Chondrocyte (in vitro differentiated cells): Measurements from ENCODE around the gene NOSTRIN. TPM values are rescaled to one million over a fixed set of nuclear protein-coding genes. Genes with fewer than 3 reads are reported as not detected.

Source experiments
- DNase-seq: peaks from one replicate; pipeline ENCODE4 v3.0.0; 2021; ENCODE audit warnings: mixed read lengths, low spot score
- H3K27ac Mint-ChIP-seq: one replicate; pipeline ENCODE4 v1.8.0; 2021; ENCODE audit warnings: mild to moderate bottlenecking, moderate library complexity, mixed read lengths; ENCODE audit not compliant: unreplicated experiment
- H3K27me3 Mint-ChIP-seq: 2 replicates; pipeline ENCODE4 v1.8.0; 2021; ENCODE audit warnings: low read depth, mixed read lengths
- H3K36me3 Mint-ChIP-seq: 2 replicates; pipeline ENCODE4 v1.8.0; 2021; ENCODE audit warnings: low read depth, mixed read lengths
- H3K4me1 Mint-ChIP-seq: 2 replicates; pipeline ENCODE4 v1.8.0; 2021; ENCODE audit warnings: low read depth, mild to moderate bottlenecking, mixed read lengths
- H3K4me3 Mint-ChIP-seq: one replicate; pipeline ENCODE4 v1.8.0; 2021; ENCODE audit warnings: mild to moderate bottlenecking, moderate library complexity, mixed read lengths; ENCODE audit not compliant: unreplicated experiment
- H3K9me3 Mint-ChIP-seq: 2 replicates; pipeline ENCODE4 v1.8.0; 2021; ENCODE audit warnings: low read depth, mixed read lengths
- total RNA-seq: library from RNA; stranded (reverse); gene quantifications from 3 replicates; pipeline ENCODE4 v1.2.1, GENCODE V29; 2021
- TF ChIP-seq, protein P1 (sequence below): fragments of 200-600 bp; sonication (generic); IDR thresholded peaks from 2 replicates; pipeline ENCODE4 v1.5.0; 2021; ENCODE audit warnings: antibody characterized with exemption, mild to moderate bottlenecking, moderate library complexity

The NOSTRIN gene
- total RNA-seq, 1 donor from 2014 or later, result 0.27 TPM

DNA sequence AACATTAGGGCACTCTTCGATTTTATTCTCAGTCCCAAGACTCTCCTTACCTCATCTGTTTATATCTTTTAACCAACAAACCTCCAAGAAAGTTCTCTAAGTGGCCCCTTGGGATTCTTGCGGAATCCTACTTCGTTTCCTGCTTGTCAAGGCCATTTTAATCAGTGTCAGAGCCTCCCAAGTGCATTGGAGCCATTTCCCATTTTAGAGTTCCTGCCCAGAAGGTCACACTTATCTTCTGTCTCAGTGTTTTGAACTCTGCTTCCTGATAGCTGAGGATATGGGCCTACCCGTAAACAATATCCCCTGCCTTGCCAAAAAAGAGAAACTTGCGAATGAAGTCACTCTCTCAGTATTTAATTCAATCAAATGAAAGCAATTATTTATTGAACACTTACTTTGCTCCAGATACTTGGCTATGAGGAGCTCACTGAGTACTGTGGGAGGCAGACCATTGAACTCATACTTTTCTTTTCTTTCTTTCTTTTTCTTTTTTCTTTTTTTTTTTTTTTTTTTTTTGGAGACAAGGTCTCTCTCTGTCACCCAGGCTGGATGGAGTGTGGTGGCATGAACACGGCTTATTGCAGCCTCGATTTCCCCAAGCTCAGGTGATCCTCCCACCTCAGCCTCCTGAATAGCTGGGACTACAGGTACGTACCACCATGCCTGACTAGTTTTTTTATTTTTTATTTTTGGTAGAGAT, 5.7 kb upstream of the NOSTRIN start:
- DNase-seq, result no peak
- H3K4me1 Mint-ChIP-seq, result peaks cover 5% of the 10 kb centered on the region
- no peak overlapping the region for H3K27ac Mint-ChIP-seq
- H3K4me3 Mint-ChIP-seq, result no peak overlapping the region
- no peaks in the 10 kb centered on the region for H3K36me3 Mint-ChIP-seq
- no peaks in the 10 kb centered on the region for H3K9me3 Mint-ChIP-seq
- H3K27me3 Mint-ChIP-seq, result no peaks in the 10 kb centered on the region
- TF ChIP-seq, protein P1, sequence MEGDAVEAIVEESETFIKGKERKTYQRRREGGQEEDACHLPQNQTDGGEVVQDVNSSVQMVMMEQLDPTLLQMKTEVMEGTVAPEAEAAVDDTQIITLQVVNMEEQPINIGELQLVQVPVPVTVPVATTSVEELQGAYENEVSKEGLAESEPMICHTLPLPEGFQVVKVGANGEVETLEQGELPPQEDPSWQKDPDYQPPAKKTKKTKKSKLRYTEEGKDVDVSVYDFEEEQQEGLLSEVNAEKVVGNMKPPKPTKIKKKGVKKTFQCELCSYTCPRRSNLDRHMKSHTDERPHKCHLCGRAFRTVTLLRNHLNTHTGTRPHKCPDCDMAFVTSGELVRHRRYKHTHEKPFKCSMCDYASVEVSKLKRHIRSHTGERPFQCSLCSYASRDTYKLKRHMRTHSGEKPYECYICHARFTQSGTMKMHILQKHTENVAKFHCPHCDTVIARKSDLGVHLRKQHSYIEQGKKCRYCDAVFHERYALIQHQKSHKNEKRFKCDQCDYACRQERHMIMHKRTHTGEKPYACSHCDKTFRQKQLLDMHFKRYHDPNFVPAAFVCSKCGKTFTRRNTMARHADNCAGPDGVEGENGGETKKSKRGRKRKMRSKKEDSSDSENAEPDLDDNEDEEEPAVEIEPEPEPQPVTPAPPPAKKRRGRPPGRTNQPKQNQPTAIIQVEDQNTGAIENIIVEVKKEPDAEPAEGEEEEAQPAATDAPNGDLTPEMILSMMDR, result no peak

DNA sequence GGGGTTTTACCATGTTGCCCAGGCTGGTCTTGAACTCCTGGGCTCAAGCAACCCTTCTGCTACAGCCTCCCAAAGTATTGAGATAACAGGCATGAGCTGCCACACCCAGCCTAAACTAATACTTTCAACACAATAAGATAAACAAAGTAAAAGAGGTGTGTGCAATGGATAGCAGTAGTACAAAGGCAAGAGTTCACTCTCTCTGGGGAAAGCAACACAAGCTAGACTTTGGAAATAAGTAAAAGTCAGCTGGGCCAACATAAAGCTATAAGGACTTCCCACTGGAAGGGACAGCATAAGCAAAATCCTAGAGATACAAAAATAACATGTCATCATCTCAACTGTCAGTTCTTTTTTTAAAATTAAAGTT, 5.2 kb upstream of the NOSTRIN start:
- no peak for DNase-seq
- Mint-ChIP-seq H3K9me3 (no peaks in the 10 kb centered on the region), H3K27me3 (no peaks in the 10 kb centered on the region), H3K4me1 (peaks cover 5% of the 10 kb centered on the region), H3K36me3 (no peaks in the 10 kb centered on the region), H3K4me3 (no peak overlapping the region), H3K27ac (no peak overlapping the region)
- TF ChIP-seq, protein P1, result no peak

DNA sequence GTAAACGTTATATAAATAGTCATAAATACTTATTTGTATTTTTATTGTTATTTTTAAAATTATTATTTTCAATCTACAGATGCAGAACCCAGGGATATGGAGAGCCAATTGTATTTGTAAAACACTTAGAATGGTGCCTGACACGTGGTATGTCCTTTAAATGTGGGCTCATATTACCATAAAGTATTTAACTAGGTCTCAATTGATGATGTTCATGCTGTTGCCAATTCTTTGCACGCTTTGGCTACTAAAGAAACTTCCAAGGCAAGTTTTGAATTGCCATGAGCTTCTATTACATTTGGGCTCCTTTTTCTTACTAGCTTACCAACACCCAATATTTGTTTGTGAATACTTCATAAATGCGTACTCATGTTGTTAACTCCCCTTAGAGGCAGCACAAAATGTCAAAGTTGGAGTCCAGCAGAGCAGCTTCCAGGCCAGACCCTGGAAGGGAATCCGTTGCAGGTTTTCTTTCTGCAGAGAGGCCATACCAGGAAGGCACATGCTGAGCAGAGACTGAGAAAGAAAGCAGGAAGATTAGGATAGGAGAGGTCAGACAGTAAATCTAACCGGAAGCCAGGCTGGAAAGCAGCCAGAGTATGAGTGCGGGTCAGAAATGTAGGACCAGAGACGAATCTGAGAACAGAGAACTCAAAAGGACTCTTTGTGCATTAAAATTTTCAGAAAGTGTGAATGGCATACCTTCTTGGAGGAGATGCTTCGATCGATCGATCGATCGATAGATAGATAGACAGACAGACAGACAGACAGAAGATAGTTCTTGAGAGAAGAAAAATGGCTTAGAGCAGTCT, 4.2 kb upstream of the NOSTRIN start:
- Mint-ChIP-seq H3K4me3 (no peak overlapping the region), H3K27me3 (no peaks in the 10 kb centered on the region), H3K36me3 (no peaks in the 10 kb centered on the region), H3K27ac (no peak overlapping the region), H3K9me3 (no peaks in the 10 kb centered on the region), H3K4me1 (peaks cover 8% of the 10 kb centered on the region)
- no peak for DNase-seq
- TF ChIP-seq, protein P1, result no peak

DNA sequence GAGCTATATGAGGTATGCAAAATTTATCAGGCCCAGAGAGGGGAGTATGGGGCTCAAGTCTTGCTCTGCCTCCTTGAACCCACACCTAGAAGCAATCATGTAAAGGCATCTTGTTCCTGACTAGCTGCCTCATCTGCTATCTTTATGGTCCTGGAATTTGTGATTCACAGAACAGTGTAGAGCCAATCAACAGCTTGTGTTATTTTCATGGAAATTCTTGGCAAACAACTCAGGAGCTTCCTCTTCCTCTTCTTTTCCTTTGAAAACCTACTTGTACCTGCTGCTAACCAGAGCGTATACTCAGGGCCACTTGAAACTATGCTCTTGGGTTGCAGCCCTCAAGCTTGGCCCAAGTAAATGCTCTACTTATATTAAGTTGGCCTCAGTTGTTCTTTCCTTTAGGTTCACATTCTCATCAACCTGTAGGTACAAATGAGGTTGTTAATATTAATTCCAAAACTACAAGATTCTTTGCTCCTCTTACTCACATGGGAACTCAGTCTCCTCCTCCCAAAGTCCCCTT, 3.5 kb upstream of the NOSTRIN start:
- Mint-ChIP-seq H3K9me3 (no peaks in the 10 kb centered on the region), H3K4me3 (no peak overlapping the region), H3K36me3 (no peaks in the 10 kb centered on the region), H3K27me3 (no peaks in the 10 kb centered on the region), H3K27ac (no peak overlapping the region), H3K4me1 (peaks cover 8% of the 10 kb centered on the region)
- no peak for DNase-seq
- TF ChIP-seq, protein P1, result no peak

DNA sequence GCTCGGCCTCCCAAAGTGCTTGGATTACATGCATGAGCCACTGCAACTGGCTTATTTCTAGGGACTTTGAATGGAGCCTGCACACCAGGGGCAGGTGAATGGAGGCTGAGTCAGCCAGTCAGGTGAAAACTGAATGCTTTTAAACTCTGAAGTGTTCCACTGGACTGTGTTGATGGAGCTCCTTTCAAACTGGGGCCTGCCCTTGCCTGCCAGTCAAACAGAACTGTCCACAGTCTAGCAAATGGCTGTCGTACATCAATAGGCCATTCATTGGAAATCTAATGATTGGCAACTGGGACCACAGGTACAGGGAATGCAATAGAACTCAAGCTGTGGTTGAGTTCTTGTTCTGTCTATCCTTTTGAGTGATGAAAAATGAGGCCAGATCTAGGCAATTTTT, 966 bp upstream of the NOSTRIN start:
- H3K27me3 Mint-ChIP-seq, result no peaks in the 10 kb centered on the region

More for the DNA sequence above, 966 bp upstream of the NOSTRIN start:
- Mint-ChIP-seq H3K27ac (no peak overlapping the region), H3K36me3 (no peaks in the 10 kb centered on the region), H3K9me3 (no peaks in the 10 kb centered on the region), H3K4me1 (peaks cover 8% of the 10 kb centered on the region), H3K4me3 (no peak overlapping the region)
- no peak for DNase-seq
- TF ChIP-seq, protein P1, result no peak
